Endothelial cell of umbilical vein (primary cell): Measurements from ENCODE around the gene CUX1. TPM values are rescaled to one million over a fixed set of nuclear protein-coding genes. Genes with fewer than 3 reads are reported as not detected.

Experiments
- BruUV-seq: library from RNA; stranded (reverse); fragments of 400-500 nt; replicated peaks from 2 replicates; lab custom pipeline; 2021; lab: Mats Ljungman, UMichigan
- CTCF ChIA-PET: fragments of 300-600, 350-600 bp; sonication (Branson Sonifier 250); formaldehyde crosslinking; loops from one replicate; lab custom pipeline; 2021; ENCODE audit warnings: antibody characterized with exemption, inconsistent platforms; lab: Charles Lee
- POLR2A ChIA-PET: fragments of 300-600, 350-600 bp; sonication (Branson Sonifier 250); formaldehyde crosslinking; loops from one replicate; lab custom pipeline; 2021; ENCODE audit warnings: antibody characterized with exemption, inconsistent platforms; lab: Charles Lee
- DNase-seq: peaks from one replicate; pipeline ENCODE4 v3.0.0-alpha.2; 2011; ENCODE audit warnings: low read depth, low spot score
- FAIRE-seq: peaks from 2 replicates; lab custom pipeline; 2011; peaks lifted over from hg19 to GRCh38; lab: Jason Lieb, UNC
- H2AFZ ChIP-seq: 2 replicates; pipeline ENCODE4 v1.6.0; 2012; ENCODE audit warnings: low read depth, low read length, control low read depth, inconsistent platforms
- H3K27ac ChIP-seq: 2 replicates; pipeline ENCODE4 v1.5.1; 2011; ENCODE audit warnings: low read depth, mild to moderate bottlenecking, control low read depth, low read length, moderate library complexity; ENCODE audit not compliant: insufficient read depth
- H3K27me3 ChIP-seq, 2 experiments: 2 replicates each; pipeline versions ENCODE4 v1.6.0 to v1.6.1; 2011; ENCODE audit warnings: low read length in 2 of 2, mixed read lengths in 1 of 2; ENCODE audit not compliant: control insufficient read depth in 2 of 2, insufficient read depth in 2 of 2
- H3K36me3 ChIP-seq, 2 experiments: 2 replicates in 1 of 2; 3 replicates in 1 of 2; pipeline ENCODE4 v1.5.1; 2011; ENCODE audit warnings: low read length in 2 of 2, mild to moderate bottlenecking in 1 of 2, moderate library complexity in 1 of 2; ENCODE audit not compliant: control insufficient read depth in 2 of 2, insufficient read depth in 2 of 2; ENCODE audit errors: extremely low read depth in 1 of 2
- H3K4me1 ChIP-seq: 3 replicates; pipeline ENCODE4 v1.5.1; 2011; ENCODE audit warnings: mild to moderate bottlenecking, low read length; ENCODE audit not compliant: control insufficient read depth, insufficient read depth; ENCODE audit errors: extremely low read depth
- H3K4me2 ChIP-seq: 2 replicates; pipeline ENCODE4 v1.6.1; 2011; ENCODE audit warnings: low read length, control low read depth, mixed read lengths; ENCODE audit not compliant: insufficient read depth
- H3K4me3 ChIP-seq, 3 experiments: fragments of 200-600 bp in 1 of 3; sonication (generic), shearing (Covaris generic) in 1 of 3; replicated peaks in 1 of 3; 2 replicates each; pipeline ENCODE4 v1.5.1; 2011 to 2016; ENCODE audit warnings: control low read depth in 3 of 3, low read length in 3 of 3, mild to moderate bottlenecking in 2 of 3, inconsistent platforms in 1 of 3, low read depth in 1 of 3, moderate library complexity in 1 of 3; ENCODE audit not compliant: insufficient read depth in 1 of 3
- H3K79me2 ChIP-seq: 2 replicates; pipeline ENCODE4 v1.6.0; 2012; ENCODE audit warnings: low read length, inconsistent platforms; ENCODE audit not compliant: control insufficient read depth, insufficient read depth
- H3K9ac ChIP-seq: replicated peaks from 2 replicates; pipeline ENCODE3; 2011; ENCODE audit warnings: low read length, control low read depth; ENCODE audit not compliant: insufficient read depth; ENCODE audit errors: extremely low read depth
- H3K9me1 ChIP-seq: replicated peaks from 3 replicates; pipeline ENCODE4 v1.6.0; 2011; ENCODE audit warnings: mild to moderate bottlenecking, low read length; ENCODE audit not compliant: control insufficient read depth, insufficient read depth; ENCODE audit errors: extremely low read depth
- H3K9me3 ChIP-seq: replicated peaks from 2 replicates; pipeline ENCODE4 v1.5.1; 2012; ENCODE audit warnings: low read length, inconsistent platforms; ENCODE audit not compliant: control insufficient read depth, insufficient read depth
- H4K20me1 ChIP-seq: replicated peaks from 2 replicates; pipeline ENCODE3; 2011; ENCODE audit warnings: mild to moderate bottlenecking, low read length; ENCODE audit not compliant: control insufficient read depth, insufficient read depth; ENCODE audit errors: extremely low read depth
- FOS ChIP-seq: IDR thresholded peaks from 2 replicates; pipeline ENCODE4 v1.6.1; 2011; ENCODE audit warnings: mild to moderate bottlenecking, low read length, moderate library complexity, borderline replicate concordance; ENCODE audit not compliant: insufficient read depth
- POLR2A ChIP-seq: IDR thresholded peaks from 2 replicates; pipeline ENCODE4 v1.6.1; 2012; ENCODE audit warnings: low read depth, mild to moderate bottlenecking, control low read depth, low read length
- POLR2AphosphoS5 ChIP-seq: IDR thresholded peaks from 2 replicates; pipeline ENCODE4 v1.6.1; 2012; ENCODE audit warnings: low read depth, mild to moderate bottlenecking, control low read depth, low read length, moderate library complexity; ENCODE audit not compliant: insufficient read depth
- dilution Hi-C: fragments of 300-500 bp; cut with MboI; formaldehyde crosslinking; loops from one replicate; pipeline ENCODE4 v1.15.0; 2019; ENCODE audit warnings: low sequenced_read_pairs; ENCODE audit not compliant: extremely low pct_ligation_motif_present
- intact Hi-C: fragments of 100-400 bp; cut with micrococcal nuclease; formaldehyde crosslinking; loops from one replicate; pipeline ENCODE4 v1.10.0; 2022
- polyA plus RNA-seq, 4 experiments: library from polyadenylated mRNA; depleted of rRNA in 3 of 4; stranded (reverse) in 3 of 4; unstranded in 1 of 4; fragments of >200 nt; gene quantifications; 2 replicates each; pipeline versions ENCODE4 v1.2.1 to v1.2.3, GENCODE V29; 2011 to 2012; ENCODE audit warnings: missing spikeins in 1 of 4
- total RNA-seq: library from RNA; stranded (reverse); gene quantifications from 2 replicates; pipeline ENCODE4 v1.2.3, GENCODE V29; 2021
- TF ChIP-seq, protein P1 (sequence below): IDR thresholded peaks from 2 replicates; pipeline ENCODE4 v1.6.1; 2011; ENCODE audit not compliant: insufficient read depth, insufficient read length
- TF ChIP-seq, protein P2 (sequence below), 2 donors: IDR thresholded peaks; 1 replicate in 1 of 2; 2 replicates in 1 of 2; pipeline ENCODE4 v1.5.1; 2011; ENCODE audit warnings: low read length in 2 of 2, mild to moderate bottlenecking in 2 of 2, moderate library complexity in 2 of 2, control low read depth in 1 of 2, inconsistent platforms in 1 of 2, low read depth in 1 of 2; ENCODE audit not compliant: insufficient read depth in 1 of 2; ENCODE audit errors: extremely low read depth in 1 of 2

CUX1 gene
- total and polyA plus RNA-seq, 2 donors (not counting 3 experiments of a cell fraction or from before 2014, with no cell fraction given) = 13.8 to 49.8 TPM

DNA sequence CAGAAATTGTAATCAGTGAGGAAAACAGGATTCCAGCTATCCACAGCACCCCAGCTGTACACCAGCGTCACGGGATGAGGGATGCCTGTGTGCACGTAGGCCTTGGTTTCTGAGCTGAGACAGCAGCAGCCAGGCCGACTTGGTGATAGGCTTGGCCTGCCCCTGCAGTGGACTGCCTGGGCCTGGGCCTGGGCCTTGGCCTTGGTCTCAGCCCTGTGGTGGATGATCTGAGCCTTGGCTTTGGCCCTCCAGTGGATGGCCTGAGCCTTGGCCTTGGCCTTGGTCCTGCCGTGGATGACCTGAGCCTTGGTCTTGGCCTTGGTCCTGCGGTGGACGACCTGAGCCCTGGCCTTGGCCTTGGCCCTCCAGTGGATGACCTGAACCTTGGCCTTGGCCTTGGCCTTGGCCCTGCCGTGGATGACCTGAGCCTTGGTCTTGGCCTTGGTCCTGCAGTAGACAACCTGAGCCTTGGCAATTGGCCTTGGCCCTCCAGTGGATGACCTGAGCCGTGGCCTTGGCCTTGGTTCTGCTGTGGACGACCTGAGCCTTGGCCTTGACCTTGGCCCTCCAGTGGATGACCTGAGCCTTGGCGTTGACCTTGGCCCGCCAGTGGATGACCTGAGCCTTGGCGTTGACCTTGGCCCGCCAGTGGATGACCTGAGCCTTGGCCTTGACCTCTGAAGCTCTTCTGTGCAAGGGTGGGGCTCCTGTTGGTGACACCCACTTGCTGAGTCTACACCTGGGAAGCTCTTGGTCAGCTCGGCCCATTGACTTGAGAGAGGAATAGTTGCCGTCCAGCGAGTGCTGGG, 93.8 kb downstream of the CUX1 start:
- DNase-seq = no peak
- H3K4me1 ChIP-seq = no peaks in the 10 kb centered on the region
- H3K9ac ChIP-seq = no peak overlapping the region
- H3K27me3 ChIP-seq = no peaks in the 10 kb centered on the region
- FAIRE-seq = no peak
- H3K9me1 ChIP-seq = no peaks in the 10 kb centered on the region
- peaks cover 7% of the 10 kb centered on the region for H3K79me2 ChIP-seq
- H3K4me3 ChIP-seq = no peak overlapping the region
- CTCF ChIA-PET = interaction anchor here (1.0 kb wide), 1 partner anchor 10 kb away, joined by 6 read pairs; no protein-coding TSS in a partner anchor
- H4K20me1 ChIP-seq = no peaks in the 10 kb centered on the region
- no peak overlapping the region for H3K4me2 ChIP-seq
- BruUV-seq = no TSS peak
- intact Hi-C loops = no loop called here
- H3K27ac ChIP-seq = no peak overlapping the region
- H3K36me3 ChIP-seq = no peaks in the 10 kb centered on the region
- dilution Hi-C loops = no loop called here
- TF ChIP-seq POLR2A = no peak
- POLR2A ChIA-PET = no interaction called here
- H3K9me3 ChIP-seq = no peaks in the 10 kb centered on the region
- no peak overlapping the region for H2AFZ ChIP-seq

DNA sequence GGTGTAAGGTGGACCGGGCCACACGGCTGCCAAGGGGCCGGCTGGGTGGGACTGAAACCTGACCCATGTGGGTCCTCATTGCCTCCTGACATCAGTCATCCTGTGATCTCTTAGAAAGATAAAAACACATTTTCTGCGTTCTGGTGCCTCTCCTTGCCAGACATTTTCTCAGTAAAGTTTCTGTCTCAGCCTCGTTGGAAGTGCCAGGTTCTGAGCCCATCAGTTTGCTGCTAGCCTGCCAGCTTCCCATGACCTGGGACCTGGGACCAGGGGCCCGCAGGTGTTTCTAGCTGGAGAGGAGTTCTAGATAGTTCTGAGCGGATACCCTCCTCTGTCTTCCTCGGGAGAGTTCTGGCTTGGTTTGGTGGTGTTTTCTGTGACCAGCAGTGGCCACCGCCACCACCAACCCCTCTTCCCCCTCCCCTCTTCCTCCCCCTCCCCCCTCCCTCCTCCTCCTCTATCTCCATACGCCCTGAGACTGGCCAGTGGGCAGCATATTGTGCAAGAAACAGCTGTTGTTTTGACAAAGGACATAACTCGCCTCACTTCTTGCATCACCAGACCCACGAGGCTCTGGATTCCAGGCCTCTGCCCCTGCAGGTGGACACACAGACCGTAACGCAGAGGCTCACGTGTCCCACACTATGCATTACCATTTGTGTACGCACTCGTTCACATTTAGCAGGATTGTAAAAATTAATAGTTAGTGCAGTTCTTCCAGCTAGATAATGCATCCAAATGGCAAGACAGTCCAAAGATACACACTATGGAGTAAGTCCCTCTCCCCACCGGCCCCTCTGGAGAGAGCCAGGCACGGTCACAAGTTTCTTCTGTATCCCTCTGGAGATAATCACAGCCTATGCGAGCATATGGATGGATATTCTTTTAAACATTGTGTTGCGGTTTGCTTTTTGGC, 94.6 kb downstream of the CUX1 start:
- dilution Hi-C loops (no loop called here), intact Hi-C loops (no loop called here)
- no peak overlapping the region for H3K4me3 ChIP-seq
- POLR2A ChIA-PET = no interaction called here
- DNase-seq = no peak
- H4K20me1 ChIP-seq = no peaks in the 10 kb centered on the region
- H3K9ac ChIP-seq = no peak overlapping the region
- BruUV-seq = no TSS peak
- H3K9me3 ChIP-seq = no peaks in the 10 kb centered on the region
- H3K79me2 ChIP-seq = peaks cover 7% of the 10 kb centered on the region
- no peaks in the 10 kb centered on the region for H3K4me1 ChIP-seq
- FAIRE-seq = no peak
- H3K36me3 ChIP-seq = no peaks in the 10 kb centered on the region
- no peaks in the 10 kb centered on the region for H3K9me1 ChIP-seq
- H3K27me3 ChIP-seq = no peaks in the 10 kb centered on the region
- TF ChIP-seq POLR2AphosphoS5 = no peak
- TF ChIP-seq, protein P1, sequence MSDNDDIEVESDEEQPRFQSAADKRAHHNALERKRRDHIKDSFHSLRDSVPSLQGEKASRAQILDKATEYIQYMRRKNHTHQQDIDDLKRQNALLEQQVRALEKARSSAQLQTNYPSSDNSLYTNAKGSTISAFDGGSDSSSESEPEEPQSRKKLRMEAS = no peak
- TF ChIP-seq, protein P2, sequence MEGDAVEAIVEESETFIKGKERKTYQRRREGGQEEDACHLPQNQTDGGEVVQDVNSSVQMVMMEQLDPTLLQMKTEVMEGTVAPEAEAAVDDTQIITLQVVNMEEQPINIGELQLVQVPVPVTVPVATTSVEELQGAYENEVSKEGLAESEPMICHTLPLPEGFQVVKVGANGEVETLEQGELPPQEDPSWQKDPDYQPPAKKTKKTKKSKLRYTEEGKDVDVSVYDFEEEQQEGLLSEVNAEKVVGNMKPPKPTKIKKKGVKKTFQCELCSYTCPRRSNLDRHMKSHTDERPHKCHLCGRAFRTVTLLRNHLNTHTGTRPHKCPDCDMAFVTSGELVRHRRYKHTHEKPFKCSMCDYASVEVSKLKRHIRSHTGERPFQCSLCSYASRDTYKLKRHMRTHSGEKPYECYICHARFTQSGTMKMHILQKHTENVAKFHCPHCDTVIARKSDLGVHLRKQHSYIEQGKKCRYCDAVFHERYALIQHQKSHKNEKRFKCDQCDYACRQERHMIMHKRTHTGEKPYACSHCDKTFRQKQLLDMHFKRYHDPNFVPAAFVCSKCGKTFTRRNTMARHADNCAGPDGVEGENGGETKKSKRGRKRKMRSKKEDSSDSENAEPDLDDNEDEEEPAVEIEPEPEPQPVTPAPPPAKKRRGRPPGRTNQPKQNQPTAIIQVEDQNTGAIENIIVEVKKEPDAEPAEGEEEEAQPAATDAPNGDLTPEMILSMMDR (IDR thresholded peaks at IDR 0.05; ENCODE audit: extremely low read depth in 1 of 2, insufficient read depth in 1 of 2, low read depth in 1 of 2, low read length in 2 of 2) = no peak
- no peak for TF ChIP-seq FOS
- no peak for TF ChIP-seq POLR2A
- H3K27ac ChIP-seq = no peak overlapping the region
- no peak overlapping the region for H3K4me2 ChIP-seq
- CTCF ChIA-PET = interaction anchor here (1.2 kb wide), 1 partner anchor 310 kb away, joined by 3 read pairs; no protein-coding TSS in a partner anchor
- H2AFZ ChIP-seq = no peak overlapping the region
